Measurements from ENCODE around the gene XPR1.
"Not testable (repeated sequence)": the region's sequence is repeated elsewhere in the genome, so short reads cannot be mapped to it uniquely, and the experiment has no call there.

Gene XPR1

GRCh38 chr1:180724055-180724454 is 92.2 kb downstream of the XPR1 start:
- no peak for DNase-seq

DNA sequence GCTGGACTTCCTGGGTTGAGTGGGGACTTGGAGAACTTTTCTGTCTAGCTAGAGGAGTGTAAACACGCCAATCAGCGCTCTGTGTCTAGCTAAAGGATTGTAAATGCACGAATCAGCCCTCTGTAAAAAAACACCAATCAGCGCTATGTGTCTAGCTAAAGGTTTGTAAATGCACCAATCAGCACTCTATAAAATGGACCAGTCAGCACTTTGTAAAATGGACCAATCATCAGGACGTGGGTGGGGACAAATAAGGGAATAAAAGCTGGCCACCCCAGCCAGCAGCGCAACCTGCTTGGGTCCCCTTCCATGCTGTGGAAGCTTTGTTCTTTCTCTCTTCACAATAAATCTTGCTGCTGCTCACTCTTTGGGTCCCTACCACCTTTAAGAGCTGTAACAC is 94.2 kb downstream of the XPR1 start:
- not testable (repeated sequence) for DNase-seq

- not testable (repeated sequence) for DNase-seq
Observed at GRCh38 chr1:180727751-180728150, 95.9 kb downstream of the XPR1 start.

- DNase-seq, result no peak
Observed at GRCh38 chr1:180728472-180729106, 96.8 kb downstream of the XPR1 start.

GRCh38 chr1:180731131-180731530 is 99.3 kb downstream of the XPR1 start:
- no peak for DNase-seq

- DNase-seq, result no peak
Observed at GRCh38 chr1:180732866-180733265, 101.0 kb downstream of the XPR1 start.

GRCh38 chr1:180734366-180734765 is 102.5 kb downstream of the XPR1 start:
- DNase-seq, result no peak

DNA sequence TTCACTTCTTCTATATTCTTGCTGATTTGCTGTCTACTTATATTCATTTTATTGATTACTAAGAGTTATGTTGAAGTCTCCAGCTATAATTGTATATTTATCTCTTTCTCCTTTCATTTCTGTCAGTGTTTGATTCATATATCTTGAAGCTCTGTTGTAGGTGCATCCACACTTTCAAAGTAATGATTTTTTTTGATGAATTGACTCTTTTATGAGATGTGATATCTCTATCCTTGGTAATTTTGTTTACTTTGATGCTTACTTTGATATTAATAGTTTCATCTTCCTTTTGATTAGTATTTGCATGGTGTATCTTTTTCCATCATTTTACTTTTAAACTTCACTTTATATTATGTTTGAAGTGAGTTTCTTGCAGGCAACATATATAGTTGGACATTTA is 110.8 kb downstream of the XPR1 start:
- DNase-seq, result no peak

DNA sequence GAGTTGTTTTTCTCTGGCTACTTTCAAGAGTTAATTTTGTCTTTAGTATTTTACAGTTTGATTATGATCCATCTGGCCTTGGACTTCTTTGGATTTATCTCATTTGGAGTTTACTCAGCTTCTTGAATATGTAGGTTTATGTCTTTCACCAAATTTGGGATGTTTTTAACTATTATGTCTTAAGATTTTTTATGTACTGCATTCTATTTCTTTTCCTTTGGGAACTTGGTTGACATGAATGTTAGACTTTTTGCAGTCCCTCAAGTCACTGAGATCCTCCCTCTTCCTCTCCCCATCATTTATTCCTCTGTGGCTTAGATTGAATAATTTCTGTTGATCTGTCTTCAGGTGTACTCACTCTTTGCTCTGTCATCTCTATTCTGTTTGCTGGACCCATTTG is 112.0 kb downstream of the XPR1 start:
- no peak for DNase-seq

GRCh38 chr1:180745098-180745497 is 113.3 kb downstream of the XPR1 start:
- DNase-seq, result no peak

DNA sequence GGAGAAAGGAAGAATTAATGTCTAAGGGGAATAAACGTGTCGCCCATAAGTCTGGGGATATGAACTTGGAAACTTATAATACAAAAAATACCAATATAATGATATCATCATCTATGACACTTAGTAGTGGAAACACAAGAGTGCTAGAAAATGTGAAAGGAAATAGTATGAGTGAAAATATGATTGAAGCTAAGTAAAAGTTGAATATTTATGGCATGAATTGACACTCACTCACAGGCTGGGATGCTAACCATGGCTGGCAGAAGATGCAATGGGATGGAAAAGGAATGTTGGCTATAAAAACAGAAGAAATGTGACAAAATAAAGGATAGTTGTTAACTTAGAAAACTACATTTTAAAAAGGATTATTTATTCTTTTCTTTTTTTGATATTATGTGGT is 120.1 kb downstream of the XPR1 start:
- DNase-seq, result no peak

GRCh38 chr1:180754453-180754852 is 122.6 kb downstream of the XPR1 start:
- DNase-seq, result no peak

- no peak for DNase-seq
Observed at GRCh38 chr1:180757657-180758056, 125.8 kb downstream of the XPR1 start.

DNA sequence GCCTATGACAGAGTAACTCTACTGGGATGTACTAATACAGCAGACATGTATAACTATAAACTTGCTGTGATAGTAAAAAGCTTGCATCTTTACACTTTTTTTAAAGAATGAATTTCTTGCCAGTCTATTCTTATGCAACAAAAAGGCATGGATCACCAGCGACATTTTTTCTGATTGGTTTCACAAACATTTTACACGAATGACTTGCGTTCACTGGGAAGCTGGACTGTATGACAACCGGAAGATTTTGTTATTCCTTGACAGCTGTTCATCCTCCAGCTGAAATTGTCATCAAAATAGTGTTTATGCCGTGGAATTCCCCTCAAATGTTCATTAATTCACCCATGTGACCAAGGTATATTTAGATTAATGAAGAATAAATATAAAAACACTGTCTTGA is 131.0 kb downstream of the XPR1 start:
- no peak for DNase-seq

- no peak for DNase-seq
Observed at GRCh38 chr1:180765151-180765550, 133.3 kb downstream of the XPR1 start.

GRCh38 chr1:180769889-180770288 is 138.1 kb downstream of the XPR1 start:
- DNase-seq, result no peak

DNA sequence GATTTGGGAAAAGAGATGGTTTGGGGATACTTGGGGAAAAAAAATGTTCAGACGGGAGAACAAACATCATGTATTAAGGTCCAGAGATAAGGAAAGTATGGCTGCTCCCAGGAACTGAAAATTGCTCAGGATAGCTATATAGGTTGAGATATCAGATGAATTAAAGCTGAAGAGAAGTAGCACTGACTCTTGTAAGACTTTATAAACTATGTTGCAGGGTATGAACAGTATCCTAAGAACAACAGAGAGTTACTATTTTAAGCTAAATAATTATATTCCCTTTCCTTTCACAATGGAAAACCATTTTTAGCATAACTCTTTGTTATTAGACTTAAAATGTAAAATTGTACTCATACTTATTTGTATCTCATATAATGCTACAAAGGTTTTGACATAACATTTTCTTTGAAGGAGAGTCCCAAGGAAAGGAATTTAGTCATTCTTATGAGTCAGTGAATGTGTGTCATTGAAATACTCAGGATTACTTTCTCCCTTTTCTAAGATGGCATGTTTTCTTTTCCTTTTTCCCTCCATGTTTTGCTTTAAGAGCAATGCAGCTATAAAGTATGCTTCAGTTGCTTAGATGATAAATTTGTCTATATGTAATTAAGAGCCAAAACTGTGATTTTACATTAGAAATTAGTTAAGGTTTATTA is 141.5 kb downstream of the XPR1 start:
- DNase-seq, result no peak

DNA sequence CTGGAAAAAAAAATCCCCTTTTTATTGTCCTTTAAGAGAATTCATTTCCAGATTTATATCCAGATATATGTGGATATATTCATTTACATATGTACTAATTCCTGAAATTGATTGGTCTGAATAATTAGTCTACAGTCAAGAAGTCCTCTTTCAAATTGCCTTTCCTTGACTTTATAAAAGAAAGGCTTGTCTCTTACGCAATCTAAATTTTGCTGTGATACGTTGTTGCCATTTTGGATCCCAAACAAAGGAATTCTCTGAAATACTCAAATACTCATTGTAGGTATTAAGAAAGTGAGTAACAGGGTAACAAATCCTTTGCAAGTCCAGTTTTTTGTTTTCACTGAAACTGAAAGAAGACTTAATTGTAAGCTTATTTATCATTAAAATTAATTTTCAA is 144.0 kb downstream of the XPR1 start:
- no peak for DNase-seq

DNA sequence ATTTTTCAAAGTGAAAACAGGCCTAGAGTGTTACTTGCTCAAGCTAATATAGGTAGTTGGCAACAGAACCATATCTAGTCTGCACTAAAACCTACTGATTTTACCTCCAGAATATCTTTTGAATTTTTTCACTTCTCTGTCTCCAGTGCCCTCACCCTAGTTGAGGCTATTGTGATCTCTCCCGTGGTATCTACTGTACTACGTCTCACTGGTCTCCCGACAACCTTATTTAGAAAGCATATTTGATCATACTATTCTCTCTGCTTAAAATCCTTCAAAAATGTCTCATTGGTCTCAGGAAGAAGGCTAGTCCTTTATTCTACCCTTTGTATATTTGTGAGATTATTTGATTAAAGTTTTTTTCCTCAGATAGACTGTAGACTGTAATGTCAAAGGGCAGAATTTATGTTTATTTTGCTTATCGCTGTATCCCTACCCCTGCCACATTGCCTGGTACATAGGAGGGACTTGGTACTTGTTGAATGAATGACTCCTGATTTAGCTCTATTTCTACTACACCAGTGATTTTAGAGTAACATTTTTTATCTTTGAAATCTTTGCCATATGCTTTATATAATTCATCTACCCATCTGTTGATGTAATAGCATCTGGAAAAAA is 145.4 kb downstream of the XPR1 start:
- DNase-seq, result no peak

GRCh38 chr1:180778782-180779398 is 147.1 kb downstream of the XPR1 start:
- DNase-seq, result no peak

- no peak for DNase-seq
Observed at GRCh38 chr1:180779584-180779983, 147.8 kb downstream of the XPR1 start.

DNA sequence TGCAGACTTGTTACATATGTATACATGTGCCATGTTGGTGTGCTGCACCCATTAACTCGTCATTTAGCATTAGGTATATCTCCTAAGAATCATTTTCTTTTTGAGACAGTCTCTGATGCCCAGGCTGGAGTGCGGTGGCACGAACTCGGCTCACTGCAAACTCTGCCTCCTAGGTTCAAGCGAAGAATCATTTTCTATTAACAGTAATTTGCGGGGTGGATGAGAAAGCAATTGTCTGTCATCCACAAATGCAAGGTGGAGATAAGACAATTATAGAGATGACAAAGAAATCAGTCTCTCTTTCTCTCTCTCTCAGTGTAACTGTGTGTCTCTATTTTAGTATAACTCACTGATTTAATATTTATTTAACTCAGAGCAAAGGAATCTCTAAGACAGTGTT is 149.9 kb downstream of the XPR1 start:
- no peak for DNase-seq

DNA sequence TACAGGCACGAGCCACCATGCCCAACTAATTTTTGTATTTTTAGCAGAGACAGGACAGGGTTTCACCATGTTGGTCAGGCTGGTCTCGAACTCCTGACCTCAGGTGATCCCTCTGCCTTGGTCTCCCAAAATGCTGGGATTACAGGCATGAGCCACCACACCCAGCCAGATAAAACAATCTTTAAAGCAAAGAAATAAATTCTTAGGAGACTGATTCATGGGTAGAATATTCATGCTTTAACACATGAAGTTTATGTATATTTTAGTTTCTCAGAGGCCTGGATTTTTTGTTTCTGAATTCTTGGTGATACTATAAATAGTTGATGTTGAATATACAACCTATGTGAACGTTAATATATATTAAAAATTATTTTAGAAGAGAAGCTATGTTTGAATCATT is 153.5 kb downstream of the XPR1 start:
- no peak for DNase-seq

DNA sequence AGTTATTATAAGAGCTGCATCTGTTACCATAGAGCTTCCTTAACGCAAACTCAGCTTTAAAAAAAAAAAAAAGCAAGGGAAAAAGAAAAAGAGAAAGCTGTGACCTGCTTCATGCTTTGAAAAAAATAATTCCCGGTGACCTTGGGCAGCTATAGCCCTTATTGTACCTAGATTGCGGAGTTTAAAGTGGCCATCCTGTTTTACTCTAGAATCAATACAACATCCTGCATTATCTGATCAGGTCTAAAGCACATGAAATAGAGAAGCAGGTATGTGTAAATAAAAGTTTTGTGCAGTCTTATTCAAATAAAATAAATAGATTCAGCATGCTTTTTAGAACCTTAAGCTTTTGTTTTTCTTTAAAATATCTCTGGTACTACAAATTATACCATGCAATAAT is 154.1 kb downstream of the XPR1 start:
- DNase-seq, result no peak
